ENCODE data around the gene NIPAL4. TPM values are rescaled to one million over a fixed set of nuclear protein-coding genes. Genes with fewer than 3 reads are reported as not detected.

The NIPAL4 gene
- total RNA-seq, 1 donor from 2014 or later = 5.3 TPM

- Histone ChIP-seq H3K36me3 (ENCODE audit: control insufficient read depth, insufficient read depth, low read length) (no peaks in the 10 kb centered on the region), H3K4me3 (ENCODE audit: low read depth, low read length) (no peak overlapping the region), H3K27me3 (ENCODE audit: control insufficient read depth, insufficient read depth, low read length) (no peaks in the 10 kb centered on the region)
- no peak for DNase-seq (ENCODE audit: low read depth)
- TF ChIP-seq CTCF (IDR thresholded peaks at IDR 0.05; ENCODE audit: insufficient read depth, low read length, severe bottlenecking) = no peak
- FAIRE-seq = no peak
Measured at GRCh38 chr5:157514974-157515373, 55.0 kb downstream of the NIPAL4 start.

- DNase-seq (ENCODE audit: low read depth) (peak; percentile 68), FAIRE-seq (no peak)
- TF ChIP-seq CTCF (IDR thresholded peaks at IDR 0.05; ENCODE audit: insufficient read depth, low read length, severe bottlenecking) = no peak
- Histone ChIP-seq H3K27me3 (ENCODE audit: control insufficient read depth, insufficient read depth, low read length) (no peaks in the 10 kb centered on the region), H3K4me3 (ENCODE audit: low read depth, low read length) (no peak overlapping the region), H3K36me3 (ENCODE audit: control insufficient read depth, insufficient read depth, low read length) (no peaks in the 10 kb centered on the region)
Measured at GRCh38 chr5:157516006-157516405, 56.0 kb downstream of the NIPAL4 start.

DNA sequence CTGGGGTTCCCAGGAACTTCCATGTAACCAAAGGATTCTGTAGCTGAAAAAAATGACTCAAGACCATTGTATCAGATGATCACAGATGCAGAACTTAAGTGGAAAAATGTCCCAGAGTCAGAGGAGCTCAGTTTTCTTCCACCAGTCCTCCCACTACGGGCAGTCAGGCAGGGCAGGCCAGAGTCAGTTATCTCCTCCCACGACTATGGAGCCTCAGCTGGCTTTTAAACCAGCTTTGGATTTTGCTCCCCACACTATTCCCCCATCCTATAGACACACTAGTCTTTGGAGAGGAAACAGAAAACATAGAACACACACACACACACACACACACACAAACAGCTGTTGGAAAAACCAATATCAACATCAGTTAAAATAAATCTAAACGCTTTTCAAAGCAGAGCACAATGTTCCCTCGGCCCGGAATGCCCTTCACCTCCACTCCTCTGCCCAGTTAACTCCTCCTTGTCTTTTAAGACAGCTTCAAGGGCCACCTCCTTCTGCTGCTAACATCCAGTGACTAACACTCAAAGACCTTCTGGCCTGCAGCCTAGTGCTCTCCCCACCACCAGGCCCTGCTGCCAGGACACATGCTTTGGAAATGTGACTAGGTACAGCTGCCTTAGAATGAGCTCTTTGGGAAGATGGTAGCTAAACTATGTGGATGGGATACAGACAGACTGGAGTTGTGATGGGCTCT is 56.8 kb downstream of the NIPAL4 start:
- H3K36me3 ChIP-seq (ENCODE audit: control insufficient read depth, insufficient read depth, low read length) = no peaks in the 10 kb centered on the region
- DNase-seq (ENCODE audit: low read depth) = peak; percentile 17
- FAIRE-seq = no peak

DNA sequence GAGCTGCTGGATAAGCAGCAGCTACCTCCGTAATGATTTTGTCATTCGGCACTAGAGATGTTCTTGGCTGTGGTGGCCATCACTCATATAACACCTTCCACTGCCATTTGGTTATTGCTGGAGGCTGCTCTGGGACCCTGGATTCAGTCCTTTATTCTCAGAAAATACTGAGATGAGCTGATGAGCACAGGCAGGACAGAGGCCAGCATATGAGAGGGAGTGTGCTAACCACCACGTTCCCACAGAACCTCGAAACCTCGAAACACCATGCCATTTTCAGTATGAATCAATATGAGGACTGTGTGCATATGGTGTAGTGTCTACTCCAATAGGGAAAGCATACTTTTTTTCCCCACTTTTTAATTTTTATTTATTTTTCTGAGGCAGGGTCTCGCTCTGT is 59.0 kb downstream of the NIPAL4 start:
- TF ChIP-seq CTCF (IDR thresholded peaks at IDR 0.05; ENCODE audit: insufficient read depth, low read length, severe bottlenecking) = no peak
- FAIRE-seq (no peak), DNase-seq (ENCODE audit: low read depth) (no peak)
- Histone ChIP-seq H3K4me3 (ENCODE audit: low read depth, low read length) (no peak overlapping the region), H3K27me3 (ENCODE audit: control insufficient read depth, insufficient read depth, low read length) (no peaks in the 10 kb centered on the region), H3K36me3 (ENCODE audit: control insufficient read depth, insufficient read depth, low read length) (no peaks in the 10 kb centered on the region)

More for the DNA sequence above, 56.8 kb downstream of the NIPAL4 start:
- H3K27me3 ChIP-seq (ENCODE audit: control insufficient read depth, insufficient read depth, low read length) = no peaks in the 10 kb centered on the region
- no peak for TF ChIP-seq CTCF (IDR thresholded peaks at IDR 0.05; ENCODE audit: insufficient read depth, low read length, severe bottlenecking)
- no peak overlapping the region for H3K4me3 ChIP-seq (ENCODE audit: low read depth, low read length)

DNA sequence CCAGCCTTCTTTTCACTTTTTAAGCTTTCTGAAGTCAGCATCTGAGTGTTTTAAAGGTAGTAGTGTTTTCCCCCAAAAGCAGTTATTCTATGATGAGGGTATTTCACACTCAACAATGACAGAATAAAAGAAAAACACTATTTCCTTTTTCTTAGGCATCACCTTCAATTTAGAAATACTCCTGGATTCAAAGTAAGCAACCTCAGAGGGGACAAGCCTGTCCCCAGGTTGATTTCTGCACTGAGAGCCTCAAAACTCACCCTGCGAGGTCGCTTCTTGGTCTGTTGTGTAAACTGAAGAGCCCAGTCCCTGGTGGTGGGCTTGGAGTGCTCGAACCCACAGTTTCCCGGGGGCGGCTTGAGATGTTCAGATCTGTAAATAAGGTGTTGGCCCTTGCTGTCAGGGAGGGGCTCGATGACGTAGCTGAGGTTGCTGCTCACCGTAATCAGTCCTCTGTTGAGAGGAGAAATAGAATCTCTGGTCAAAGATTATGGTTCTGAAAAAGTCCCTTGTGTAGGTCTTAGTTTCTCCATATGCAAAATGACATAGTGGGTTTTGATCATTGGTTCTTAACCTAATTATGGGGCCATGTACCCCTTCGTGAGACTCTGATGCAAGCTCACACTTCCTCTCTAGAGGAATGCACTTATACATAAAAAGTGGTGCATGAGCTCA is 59.7 kb downstream of the NIPAL4 start:
- Histone ChIP-seq H3K4me3 (ENCODE audit: low read depth, low read length) (no peak overlapping the region), H3K27me3 (ENCODE audit: control insufficient read depth, insufficient read depth, low read length) (no peaks in the 10 kb centered on the region), H3K36me3 (ENCODE audit: control insufficient read depth, insufficient read depth, low read length) (no peaks in the 10 kb centered on the region)
- FAIRE-seq (no peak), DNase-seq (ENCODE audit: low read depth) (no peak)
- TF ChIP-seq CTCF (IDR thresholded peaks at IDR 0.05; ENCODE audit: insufficient read depth, low read length, severe bottlenecking) = no peak
